Measurements from ENCODE around the gene MYH9.
"Not testable (repeated sequence)": the region's sequence is repeated elsewhere in the genome, so short reads cannot be mapped to it uniquely, and the experiment has no call there.

Gene MYH9

GRCh38 chr22:36271951-36272350 is 115.8 kb downstream of the MYH9 start:
- H3K27ac Mint-ChIP-seq = peak overlapping the region; percentile 34

GRCh38 chr22:36271231-36271630 is 116.5 kb downstream of the MYH9 start:
- H3K4me1 Mint-ChIP-seq = peaks cover 19% of the 10 kb centered on the region
- H3K4me3 Mint-ChIP-seq; H3K9me3 Mint-ChIP-seq; H3K27ac Mint-ChIP-seq; DNase-seq (ENCODE audit: low spot score in 2 of 2); ATAC-seq: not testable (repeated sequence)
- H3K36me3 Mint-ChIP-seq = peaks cover 29% of the 10 kb centered on the region

More at GRCh38 chr22:36271951-36272350, 115.8 kb downstream of the MYH9 start:
- not testable (repeated sequence) for H3K4me3 Mint-ChIP-seq; ATAC-seq; DNase-seq (ENCODE audit: low spot score in 2 of 2); H3K9me3 Mint-ChIP-seq
- Mint-ChIP-seq H3K4me1 (peaks cover 20% of the 10 kb centered on the region), H3K36me3 (peaks cover 22% of the 10 kb centered on the region)

- ATAC-seq = peak; percentile 13
- Mint-ChIP-seq H3K4me1 (peaks cover 6% of the 10 kb centered on the region), H3K27ac (peak overlapping the region; percentile 17), H3K36me3 (peaks cover 55% of the 10 kb centered on the region), H3K9me3 (no peaks in the 10 kb centered on the region), H3K4me3 (no peak overlapping the region)
- no peak for DNase-seq (ENCODE audit: low spot score in 2 of 2)
Observed at GRCh38 chr22:36267896-36268485, 119.8 kb downstream of the MYH9 start.

- ATAC-seq = no peak
- DNase-seq (ENCODE audit: low spot score in 2 of 2) = no peak
- no peaks in the 10 kb centered on the region for H3K9me3 Mint-ChIP-seq
- H3K4me3 Mint-ChIP-seq = no peak overlapping the region
- H3K4me1 Mint-ChIP-seq = peaks cover 10% of the 10 kb centered on the region
- no peak overlapping the region for H3K27ac Mint-ChIP-seq
- H3K36me3 Mint-ChIP-seq = peaks cover 65% of the 10 kb centered on the region
Observed at GRCh38 chr22:36267058-36267457, 120.7 kb downstream of the MYH9 start.

GRCh38 chr22:36263886-36264664 is 123.7 kb downstream of the MYH9 start:
- not testable (repeated sequence) for H3K4me3 Mint-ChIP-seq; H3K27ac Mint-ChIP-seq; H3K9me3 Mint-ChIP-seq; ATAC-seq; H3K4me1 Mint-ChIP-seq; DNase-seq (ENCODE audit: low spot score in 2 of 2)
- peaks cover 95% of the 10 kb centered on the region for H3K36me3 Mint-ChIP-seq

- H3K36me3 Mint-ChIP-seq = peaks cover 99% of the 10 kb centered on the region
- H3K9me3 Mint-ChIP-seq = not testable (repeated sequence)
Observed at GRCh38 chr22:36263216-36263673, 124.5 kb downstream of the MYH9 start.

GRCh38 chr22:36262307-36262706 is 125.5 kb downstream of the MYH9 start:
- not testable (repeated sequence) for H3K4me3 Mint-ChIP-seq; ATAC-seq; DNase-seq (ENCODE audit: low spot score in 2 of 2); H3K9me3 Mint-ChIP-seq
- Mint-ChIP-seq H3K36me3 (peaks cover 96% of the 10 kb centered on the region), H3K4me1 (peaks cover 26% of the 10 kb centered on the region), H3K27ac (peak overlapping the region; percentile 68)

More at GRCh38 chr22:36263216-36263673, 124.5 kb downstream of the MYH9 start:
- H3K4me1 Mint-ChIP-seq = peaks cover 18% of the 10 kb centered on the region
- not testable (repeated sequence) for H3K4me3 Mint-ChIP-seq; DNase-seq (ENCODE audit: low spot score in 2 of 2); ATAC-seq
- peak overlapping the region; percentile 68 for H3K27ac Mint-ChIP-seq

- not testable (repeated sequence) for H3K4me3 Mint-ChIP-seq; DNase-seq (ENCODE audit: low spot score in 2 of 2); H3K27ac Mint-ChIP-seq; ATAC-seq; H3K9me3 Mint-ChIP-seq
- Mint-ChIP-seq H3K36me3 (peaks cover 90% of the 10 kb centered on the region), H3K4me1 (peaks cover 30% of the 10 kb centered on the region)
Observed at GRCh38 chr22:36261675-36262074, 126.1 kb downstream of the MYH9 start.

GRCh38 chr22:36259615-36260300 is 128.0 kb downstream of the MYH9 start:
- DNase-seq (ENCODE audit: low spot score in 2 of 2) = no peak
- Mint-ChIP-seq H3K36me3 (peaks cover 82% of the 10 kb centered on the region), H3K4me3 (no peak overlapping the region), H3K9me3 (no peaks in the 10 kb centered on the region), H3K27ac (peak overlapping the region; percentile 90), H3K4me1 (peaks cover 50% of the 10 kb centered on the region)
- no peak for ATAC-seq

GRCh38 chr22:36258701-36259614 is 128.8 kb downstream of the MYH9 start:
- Mint-ChIP-seq H3K9me3 (no peaks in the 10 kb centered on the region), H3K4me1 (peaks cover 58% of the 10 kb centered on the region), H3K36me3 (peaks cover 81% of the 10 kb centered on the region), H3K4me3 (peak overlapping the region; percentile 61), H3K27ac (peak overlapping the region; percentile 90)
- ATAC-seq (peak; percentile 85), DNase-seq (ENCODE audit: low spot score in 2 of 2) (peak in 1 of 2 donors; percentile 71)

- peaks cover 76% of the 10 kb centered on the region for H3K36me3 Mint-ChIP-seq
Observed at GRCh38 chr22:36257948-36258670, 129.7 kb downstream of the MYH9 start.

GRCh38 chr22:36257308-36257707 is 130.5 kb downstream of the MYH9 start:
- H3K4me3 Mint-ChIP-seq = no peak overlapping the region
- H3K27ac Mint-ChIP-seq = peak overlapping the region; percentile 90
- DNase-seq (ENCODE audit: low spot score in 2 of 2) (no peak), ATAC-seq (no peak)
- no peaks in the 10 kb centered on the region for H3K9me3 Mint-ChIP-seq
- H3K36me3 Mint-ChIP-seq = peaks cover 76% of the 10 kb centered on the region
- H3K4me1 Mint-ChIP-seq = peaks cover 72% of the 10 kb centered on the region

More at GRCh38 chr22:36257948-36258670, 129.7 kb downstream of the MYH9 start:
- ATAC-seq (no peak), DNase-seq (ENCODE audit: low spot score in 2 of 2) (no peak)
- Mint-ChIP-seq H3K9me3 (no peaks in the 10 kb centered on the region), H3K4me1 (peaks cover 66% of the 10 kb centered on the region), H3K4me3 (peak overlapping the region; percentile 61), H3K27ac (peak overlapping the region; percentile 90)

- peak overlapping the region; percentile 96 for H3K4me3 Mint-ChIP-seq
- H3K4me1 Mint-ChIP-seq = peaks cover 77% of the 10 kb centered on the region
- H3K27ac Mint-ChIP-seq = peak overlapping the region; percentile 84
- peak; percentile 64 for ATAC-seq
- no peaks in the 10 kb centered on the region for H3K9me3 Mint-ChIP-seq
- no peak for DNase-seq (ENCODE audit: low spot score in 2 of 2)
- peaks cover 68% of the 10 kb centered on the region for H3K36me3 Mint-ChIP-seq
Observed at GRCh38 chr22:36256478-36256877, 131.3 kb downstream of the MYH9 start.

- Mint-ChIP-seq H3K4me1 (peaks cover 80% of the 10 kb centered on the region), H3K27ac (peak overlapping the region; percentile 99), H3K4me3 (peak overlapping the region; percentile 96), H3K36me3 (peaks cover 59% of the 10 kb centered on the region)
- not testable (repeated sequence) for ATAC-seq; H3K9me3 Mint-ChIP-seq; DNase-seq (ENCODE audit: low spot score in 2 of 2)
Observed at GRCh38 chr22:36255572-36255971, 132.2 kb downstream of the MYH9 start.

Data from stimulated activated effector memory CD8-positive, alpha-beta T cell treated with anti-CD3 and anti-CD28 coated beads, Interleukin-12 subunit alpha, Interleukin-12 subunit beta, amount 100 ng/mL, for 72 hours (primary cell).